Effector memory CD4-positive, alpha-beta T cell (primary cell): ENCODE data around the gene SELENOM.
"Not testable (repeated sequence)": the region's sequence is repeated elsewhere in the genome, so short reads cannot be mapped to it uniquely, and the experiment has no call there.

Experiments
- DNase-seq, 3 donors: peaks; one replicate each; pipeline ENCODE4 v3.0.0-alpha.2; 2020
- H3K27ac ChIP-seq: 2 replicates; pipeline ENCODE4 v1.7.0; 2013; ENCODE audit warnings: mild to moderate bottlenecking, low read length, moderate library complexity; ENCODE audit not compliant: insufficient read depth, poor library complexity, severe bottlenecking
- H3K27me3 ChIP-seq: replicated peaks from 2 replicates; pipeline ENCODE4 v1.7.0; 2013; ENCODE audit warnings: mild to moderate bottlenecking, low read length; ENCODE audit not compliant: insufficient read depth, control insufficient read depth, poor library complexity, severe bottlenecking
- H3K36me3 ChIP-seq: 2 replicates; pipeline ENCODE4 v1.7.0; 2013; ENCODE audit warnings: mild to moderate bottlenecking, low read length, moderate library complexity; ENCODE audit not compliant: control insufficient read depth, insufficient read depth
- H3K4me1 ChIP-seq: 2 replicates; pipeline ENCODE4 v1.7.0; 2013; ENCODE audit warnings: low read length, mild to moderate bottlenecking; ENCODE audit not compliant: control insufficient read depth, insufficient read depth, poor library complexity, severe bottlenecking
- H3K4me3 ChIP-seq: 2 replicates; pipeline ENCODE4 v1.7.0; 2013; ENCODE audit warnings: low read length, low read depth, mild to moderate bottlenecking; ENCODE audit not compliant: insufficient read depth, poor library complexity, severe bottlenecking
- H3K9me3 ChIP-seq: 2 replicates; pipeline ENCODE4 v1.7.0; 2013; ENCODE audit warnings: mild to moderate bottlenecking, low read length, moderate library complexity; ENCODE audit not compliant: control insufficient read depth

Gene SELENOM

DNA sequence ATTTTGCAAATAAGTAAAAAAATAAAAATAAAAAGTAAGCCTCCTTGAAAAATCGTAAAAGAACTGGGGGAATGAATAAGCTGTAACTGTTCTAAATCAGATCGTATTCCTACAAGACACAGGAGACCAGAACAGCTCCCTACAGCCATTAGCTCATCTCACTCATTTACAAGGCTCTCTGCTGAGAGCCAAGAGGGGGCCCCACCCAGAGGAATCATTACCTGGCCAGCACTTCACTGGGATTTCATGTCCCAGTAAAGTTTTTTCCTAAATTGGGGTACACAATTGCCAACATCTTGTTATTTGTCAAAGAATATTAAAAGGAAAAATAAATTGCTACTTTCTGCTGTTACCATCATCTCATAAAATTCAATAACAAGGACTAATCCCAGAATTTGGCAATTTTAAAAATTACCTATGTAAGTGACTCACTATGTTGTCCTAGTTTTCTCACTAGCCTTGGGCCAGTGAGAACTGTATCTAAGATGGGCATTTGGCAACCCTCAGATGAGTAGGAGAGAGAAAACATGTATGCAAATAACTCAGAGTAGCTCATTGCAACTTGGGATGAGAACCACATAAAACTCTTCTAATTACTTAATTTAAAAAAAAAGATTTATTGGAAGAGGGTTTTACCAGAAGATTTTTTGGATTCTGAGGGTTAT is 44.7 kb downstream of the SELENOM start:
- no peaks in the 10 kb centered on the region for H3K4me1 ChIP-seq
- no peaks in the 10 kb centered on the region for H3K27me3 ChIP-seq
- no peak overlapping the region for H3K4me3 ChIP-seq
- no peaks in the 10 kb centered on the region for H3K9me3 ChIP-seq
- H3K36me3 ChIP-seq: no peaks in the 10 kb centered on the region
- no peak for DNase-seq
- H3K27ac ChIP-seq: no peak overlapping the region

DNA sequence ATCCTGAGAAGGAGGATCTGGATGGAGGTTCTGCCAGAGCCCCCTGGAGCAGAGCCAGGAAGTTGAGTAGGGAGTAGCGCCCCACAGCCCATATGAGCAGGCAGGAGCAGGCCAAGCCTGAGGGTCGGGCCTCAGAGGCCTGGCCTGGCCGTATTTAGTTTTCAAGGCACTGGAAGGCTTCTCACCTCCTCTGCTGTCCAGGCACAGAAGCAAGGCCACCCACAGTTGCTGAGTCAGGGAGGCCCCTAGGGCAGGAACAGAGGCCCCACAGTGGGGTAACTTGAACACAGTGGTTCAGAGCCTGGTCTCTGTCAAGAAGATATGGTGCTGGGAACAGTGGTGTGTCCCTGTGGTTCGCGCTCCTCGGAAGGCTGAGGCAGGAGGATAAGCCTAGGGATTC is 47.7 kb downstream of the SELENOM start:
- H3K4me1 ChIP-seq: not testable (repeated sequence)

DNA sequence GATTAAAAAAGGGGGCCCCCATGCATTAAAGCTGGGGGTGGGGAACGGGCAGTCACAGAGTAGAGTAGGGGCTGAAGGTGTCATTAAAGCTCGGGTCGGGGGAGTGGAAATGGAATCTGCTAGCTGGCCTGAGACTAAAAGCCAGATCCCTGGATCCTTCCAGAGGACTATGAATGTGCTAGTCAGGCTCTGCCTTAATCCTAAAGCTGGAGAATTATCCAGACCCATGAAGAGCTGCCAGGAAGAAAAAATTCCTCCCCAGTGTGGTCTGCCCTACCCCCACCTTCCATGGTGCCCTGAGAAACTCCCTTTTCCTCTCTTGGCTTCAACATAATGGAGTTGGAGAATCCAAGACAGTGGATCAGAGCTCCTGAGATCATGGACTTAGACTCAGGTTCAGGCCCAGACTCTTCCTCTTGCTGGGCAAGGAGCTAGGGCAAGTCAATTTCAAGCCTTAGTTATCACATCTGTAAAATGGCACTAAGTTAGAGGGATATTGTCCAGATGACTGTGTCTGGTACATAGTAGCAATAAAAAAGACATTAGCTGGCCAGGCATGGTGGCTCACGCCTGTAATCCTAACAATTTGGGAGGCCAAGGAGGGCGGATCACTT is 50.3 kb downstream of the SELENOM start:
- Histone ChIP-seq H3K9me3 (no peaks in the 10 kb centered on the region), H3K4me1 (no peaks in the 10 kb centered on the region), H3K4me3 (no peak overlapping the region), H3K27ac (no peak overlapping the region), H3K27me3 (no peaks in the 10 kb centered on the region), H3K36me3 (no peaks in the 10 kb centered on the region)
- no peak for DNase-seq

More for the DNA sequence above, 47.7 kb downstream of the SELENOM start:
- H3K27ac ChIP-seq, DNase-seq, H3K36me3 ChIP-seq, H3K9me3 ChIP-seq, H3K4me3 ChIP-seq, H3K27me3 ChIP-seq: not testable (repeated sequence)

DNA sequence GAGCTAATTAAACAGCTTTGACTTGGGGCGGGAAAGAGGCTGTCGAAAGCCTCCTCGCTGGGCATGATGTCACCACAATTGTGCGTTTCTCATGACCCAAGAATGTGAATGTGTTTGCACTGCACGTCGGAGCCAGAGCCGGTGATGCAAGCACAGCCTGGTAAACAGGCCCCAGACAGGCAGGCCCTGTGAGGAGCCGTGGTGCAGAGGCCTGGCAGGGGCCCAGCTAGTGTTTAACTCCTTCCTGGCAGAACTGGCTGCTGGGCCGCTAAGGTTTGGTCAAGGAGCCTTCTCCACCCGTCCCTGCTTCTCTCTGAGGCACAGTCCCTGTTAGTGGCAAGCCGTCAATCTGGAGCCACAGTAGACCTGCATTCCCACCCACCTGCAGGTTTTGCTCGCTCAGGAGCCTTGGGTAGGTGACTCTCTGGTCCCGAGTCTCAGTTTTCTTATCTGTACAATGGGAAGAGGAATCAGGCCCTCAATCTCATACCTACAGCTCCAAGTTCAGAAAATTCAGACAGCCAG is 51.7 kb downstream of the SELENOM start:
- Histone ChIP-seq H3K27me3 (no peaks in the 10 kb centered on the region), H3K4me1 (no peaks in the 10 kb centered on the region), H3K36me3 (no peaks in the 10 kb centered on the region), H3K27ac (no peak overlapping the region), H3K9me3 (no peaks in the 10 kb centered on the region), H3K4me3 (no peak overlapping the region)
- DNase-seq: no peak

DNA sequence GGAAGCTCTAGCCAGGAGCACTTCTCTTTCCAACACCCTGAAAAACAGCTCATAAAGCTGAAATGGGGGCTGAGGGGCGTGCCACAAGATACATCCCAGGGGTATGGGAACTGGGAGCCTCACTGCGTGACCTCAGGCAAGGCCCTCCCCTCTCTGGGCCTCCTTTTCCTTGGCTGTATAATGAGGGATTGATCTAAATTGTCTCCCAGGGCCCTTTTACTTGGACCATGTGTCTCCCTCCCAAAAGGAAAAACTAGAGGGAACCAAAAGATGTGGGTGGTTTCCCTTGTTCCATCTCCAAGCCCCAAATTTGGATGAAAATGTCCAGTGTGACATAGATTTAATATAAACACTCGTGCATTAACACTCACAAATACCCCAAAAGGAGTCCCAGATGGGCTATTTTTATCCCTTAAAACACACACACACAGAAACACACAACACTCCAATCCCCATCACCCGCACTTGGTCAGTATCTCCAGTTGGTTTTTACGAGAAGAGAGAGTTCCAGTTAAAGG is 52.2 kb downstream of the SELENOM start:
- no peak for DNase-seq
- H3K4me1 ChIP-seq: no peaks in the 10 kb centered on the region
- H3K36me3 ChIP-seq: no peaks in the 10 kb centered on the region
- H3K27ac ChIP-seq: no peak overlapping the region
- H3K27me3 ChIP-seq: no peaks in the 10 kb centered on the region
- H3K4me3 ChIP-seq: no peak overlapping the region
- no peaks in the 10 kb centered on the region for H3K9me3 ChIP-seq
